SK-N-SH treated with all-trans-retinoic acid at 6 μM for 48 hours (cell line): ENCODE measurements around the gene EMCN.

Experiments
- GLIS3 ChIP-seq: fragments of 250-450 bp; sonication (Bioruptor Pico); IDR thresholded peaks from 2 replicates; pipeline ENCODE4 v1.5.0; 2020; ENCODE audit warnings: mild to moderate bottlenecking, moderate library complexity
- ISL1 ChIP-seq: fragments of 250-450 bp; sonication (Bioruptor Pico); IDR thresholded peaks from 2 replicates; pipeline ENCODE4 v2.1.2; 2022; ENCODE audit warnings: mild to moderate bottlenecking, moderate library complexity
- OSR1 ChIP-seq: fragments of 250-450 bp; sonication (Bioruptor Pico); IDR thresholded peaks from 2 replicates; pipeline ENCODE4 v1.8.0; 2022; ENCODE audit warnings: moderate library complexity, mild to moderate bottlenecking, inconsistent platforms
- PATZ1 ChIP-seq: fragments of 250-450 bp; sonication (Bioruptor Pico); IDR thresholded peaks from 2 replicates; pipeline ENCODE4 v1.8.0; 2020; ENCODE audit warnings: mild to moderate bottlenecking, moderate library complexity, borderline replicate concordance
- RARB ChIP-seq: fragments of 250-450 bp; sonication (Bioruptor Pico); IDR thresholded peaks from 2 replicates; pipeline ENCODE4 v1.8.0; 2021; ENCODE audit warnings: mild to moderate bottlenecking, moderate library complexity
- TOX ChIP-seq: fragments of 250-450 bp; sonication (Bioruptor Pico); IDR thresholded peaks from 2 replicates; pipeline ENCODE4 v1.8.0; 2021; ENCODE audit warnings: mild to moderate bottlenecking, moderate library complexity, borderline replicate concordance
- ZNF565 ChIP-seq: fragments of 450-650 bp; formaldehyde crosslinking; conservative IDR thresholded peaks from 2 replicates; pipeline ENCODE4 v1.5.0; 2020; ENCODE audit warnings: low read depth, mild to moderate bottlenecking, moderate library complexity

DNA sequence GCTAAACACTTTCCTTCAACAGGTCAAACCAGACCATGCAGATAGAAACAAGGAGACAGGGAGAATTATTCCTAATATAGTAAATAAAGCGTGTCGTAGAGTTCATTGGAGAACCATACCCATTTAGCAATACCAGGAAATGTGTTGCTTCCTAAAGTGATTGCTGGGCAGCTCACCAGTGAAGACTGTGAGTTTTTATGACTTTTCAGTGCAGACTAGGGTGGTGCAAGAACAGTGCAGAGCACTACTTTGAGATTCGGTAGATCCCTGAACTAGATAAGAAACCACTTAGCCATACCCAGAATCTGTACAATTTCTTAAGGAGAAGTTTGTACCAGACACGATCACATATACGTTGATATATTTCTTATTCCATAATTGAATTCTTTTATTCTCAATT is 87.4 kb downstream of the EMCN start:
- TF ChIP-seq PATZ1 (CRISPR knock-in tag) (no peak), OSR1 (no peak), ZNF565 (CRISPR knock-in tag) (no peak), RARB (CRISPR knock-in tag) (no peak), ISL1 (no peak), TOX (CRISPR knock-in tag) (no peak), GLIS3 (CRISPR knock-in tag) (no peak)
